HG03354 (cell line): Measurements from ENCODE around the gene PICALM.
"Not testable (repeated sequence)": the region's sequence is repeated elsewhere in the genome, so short reads cannot be mapped to it uniquely, and the experiment has no call there.

Experiments
- ATAC-seq: cut with Tn5 transposase; IDR thresholded peaks from one replicate; pipeline ENCODE4 v1.9.1; 2021; ENCODE audit warnings: mild to moderate bottlenecking; ENCODE audit not compliant: unreplicated experiment, poor library complexity, severe bottlenecking

PICALM gene

GRCh38 chr11:86068951-86069407 lies at the start of gene PICALM:
TSS of gene PICALM (minus strand) at chr11:86069084. CDS start at chr11:86068780, 304 bp downstream.
- ATAC-seq = peak; percentile 85

GRCh38 chr11:86118253-86118652 lies 49.4 kb upstream of the PICALM start:
- no peak for ATAC-seq

GRCh38 chr11:86117712-86118063 lies 48.8 kb upstream of the PICALM start:
- ATAC-seq = no peak

- ATAC-seq = no peak
Observed at GRCh38 chr11:86117001-86117711, 48.3 kb upstream of the PICALM start.

GRCh38 chr11:86116386-86116726 lies 47.5 kb upstream of the PICALM start:
- ATAC-seq = peak; percentile 87

- ATAC-seq = peak; percentile 38
Observed at GRCh38 chr11:86115542-86116385, 46.9 kb upstream of the PICALM start.

- no peak for ATAC-seq
Observed at GRCh38 chr11:86108890-86109638, 40.2 kb upstream of the PICALM start.

GRCh38 chr11:86108191-86108590 lies 39.3 kb upstream of the PICALM start:
- ATAC-seq = no peak

- no peak for ATAC-seq
Observed at GRCh38 chr11:86106916-86107315, 38.0 kb upstream of the PICALM start.

- not testable (repeated sequence) for ATAC-seq
Observed at GRCh38 chr11:86106031-86106430, 37.1 kb upstream of the PICALM start.

- ATAC-seq = not testable (repeated sequence)
Observed at GRCh38 chr11:86105601-86106000, 36.7 kb upstream of the PICALM start.

- no peak for ATAC-seq
Observed at GRCh38 chr11:86103808-86104207, 34.9 kb upstream of the PICALM start.

- ATAC-seq = no peak
Observed at GRCh38 chr11:86101941-86102407, 33.1 kb upstream of the PICALM start.

- ATAC-seq = no peak
Observed at GRCh38 chr11:86101493-86101892, 32.6 kb upstream of the PICALM start.

GRCh38 chr11:86099874-86100273 lies 31.0 kb upstream of the PICALM start:
- no peak for ATAC-seq

- no peak for ATAC-seq
Observed at GRCh38 chr11:86097980-86098379, 29.1 kb upstream of the PICALM start.

GRCh38 chr11:86091566-86091965 lies 22.7 kb upstream of the PICALM start:
- no peak for ATAC-seq

GRCh38 chr11:86091086-86091485 lies 22.2 kb upstream of the PICALM start:
- no peak for ATAC-seq

- ATAC-seq = no peak
Observed at GRCh38 chr11:86089659-86090058, 20.8 kb upstream of the PICALM start.

- not testable (repeated sequence) for ATAC-seq
Observed at GRCh38 chr11:86087688-86088087, 18.8 kb upstream of the PICALM start.
